CD14-positive monocyte (primary cell): ENCODE data around the gene TNIP1. TPM values are rescaled to one million over a fixed set of nuclear protein-coding genes. Genes with fewer than 3 reads are reported as not detected.

Experiments
- DNase-seq, 3 donors: peaks; one replicate each; pipeline ENCODE4 v3.0.0-alpha.2; 2011 to 2022
- H2AFZ ChIP-seq: 2 replicates; pipeline ENCODE4 v1.6.0; 2012; ENCODE audit warnings: mild to moderate bottlenecking, low read depth, low read length, inconsistent platforms; ENCODE audit not compliant: insufficient read depth, poor library complexity, severe bottlenecking
- H3K27ac ChIP-seq, 2 donors: 1 replicate in 1 of 2; 2 replicates in 1 of 2; pipeline ENCODE4 v1.5.1; 2012 to 2013; ENCODE audit warnings: low read length in 2 of 2, control low read depth in 1 of 2, inconsistent platforms in 1 of 2, low read depth in 1 of 2, mild to moderate bottlenecking in 1 of 2
- H3K27me3 ChIP-seq, 2 donors: one replicate each; pipeline versions ENCODE4 v1.6.0 to v1.6.1; 2011 to 2013; ENCODE audit warnings: low read length in 2 of 2; ENCODE audit not compliant: control insufficient read depth in 2 of 2, insufficient read depth in 2 of 2
- H3K36me3 ChIP-seq, 2 donors: replicated peaks in 1 of 2; 1 replicate in 1 of 2; 2 replicates in 1 of 2; pipeline versions ENCODE4 v1.5.1 to v1.6.1; 2012 to 2013; ENCODE audit warnings: low read length in 2 of 2, control low read depth in 1 of 2, inconsistent platforms in 1 of 2, mild to moderate bottlenecking in 1 of 2; ENCODE audit not compliant: insufficient read depth in 2 of 2, control insufficient read depth in 1 of 2
- H3K4me1 ChIP-seq, 2 donors: 1 replicate in 1 of 2; 2 replicates in 1 of 2; pipeline versions ENCODE4 v1.5.1 to v1.6.1; 2012 to 2013; ENCODE audit warnings: low read length in 2 of 2, control low read depth in 1 of 2, inconsistent platforms in 1 of 2, mild to moderate bottlenecking in 1 of 2, moderate library complexity in 1 of 2; ENCODE audit not compliant: insufficient read depth in 2 of 2, control insufficient read depth in 1 of 2
- H3K4me2 ChIP-seq: replicated peaks from 2 replicates; pipeline ENCODE3; 2012; ENCODE audit warnings: low read length, moderate library complexity, mild to moderate bottlenecking; ENCODE audit not compliant: poor library complexity, severe bottlenecking; ENCODE audit errors: extremely low read depth
- H3K4me3 ChIP-seq, 3 experiments: fragments of 200-600 bp in 1 of 3; sonication (generic) in 1 of 3; replicated peaks in 1 of 3; 1 replicate in 2 of 3; 2 replicates in 1 of 3; pipeline ENCODE4 v1.5.1; 2011 to 2013; ENCODE audit warnings: low read length in 3 of 3, mild to moderate bottlenecking in 3 of 3, control low read depth in 2 of 3, low read depth in 2 of 3, inconsistent platforms in 1 of 3, moderate library complexity in 1 of 3
- H3K79me2 ChIP-seq: 2 replicates; pipeline ENCODE4 v1.6.0; 2012; ENCODE audit warnings: mild to moderate bottlenecking, control low read depth, inconsistent platforms, low read length, moderate library complexity; ENCODE audit not compliant: insufficient read depth
- H3K9ac ChIP-seq: 2 replicates; pipeline ENCODE4 v1.6.0; 2017; ENCODE audit warnings: low read length, mild to moderate bottlenecking; ENCODE audit not compliant: insufficient read depth, poor library complexity, severe bottlenecking
- H3K9me3 ChIP-seq, 2 donors: replicated peaks in 1 of 2; 1 replicate in 1 of 2; 2 replicates in 1 of 2; pipeline versions ENCODE4 v1.5.1 to v1.6.1; 2012 to 2013; ENCODE audit warnings: low read length in 2 of 2, control low read depth in 1 of 2; ENCODE audit not compliant: control insufficient read depth in 1 of 2, insufficient read depth in 1 of 2
- H4K20me1 ChIP-seq: 2 replicates; pipeline ENCODE4 v1.6.0; 2012; ENCODE audit warnings: mild to moderate bottlenecking, low read length, control low read depth, moderate library complexity; ENCODE audit not compliant: insufficient read depth
- H3K27ac Mint-ChIP-seq, 7 donors: one replicate each; pipeline ENCODE4 v1.8.0; 2020; ENCODE audit warnings: mild to moderate bottlenecking in 7 of 7, mixed read lengths in 7 of 7, moderate library complexity in 6 of 7, inconsistent platforms in 2 of 7
- H3K27me3 Mint-ChIP-seq, 3 donors: one replicate each; pipeline ENCODE4 v1.8.0; 2021 to 2022; ENCODE audit warnings: low read depth in 3 of 3, mild to moderate bottlenecking in 3 of 3, mixed read lengths in 3 of 3, moderate library complexity in 3 of 3, inconsistent platforms in 1 of 3
- H3K36me3 Mint-ChIP-seq, 2 donors: one replicate each; pipeline ENCODE4 v1.8.0; 2020; ENCODE audit warnings: mixed read lengths in 2 of 2, inconsistent platforms in 1 of 2, mild to moderate bottlenecking in 1 of 2
- H3K4me1 Mint-ChIP-seq: one replicate; pipeline ENCODE4 v1.8.0; 2020; ENCODE audit warnings: mild to moderate bottlenecking, mixed read lengths
- H3K4me3 Mint-ChIP-seq, 2 donors: one replicate each; pipeline ENCODE4 v1.8.0; 2020; ENCODE audit warnings: mild to moderate bottlenecking in 2 of 2, mixed read lengths in 2 of 2, moderate library complexity in 1 of 2
- H3K9me3 Mint-ChIP-seq, 7 donors: one replicate each; pipeline ENCODE4 v1.8.0; 2020 to 2022; ENCODE audit warnings: mixed read lengths in 7 of 7, mild to moderate bottlenecking in 6 of 7, moderate library complexity in 6 of 7, inconsistent platforms in 2 of 7
- WGBS: methylation state at CpG from one replicate; pipeline ENCODE4 v1.1.5; 2013; ENCODE audit warnings: missing lambda C conversion rate; ENCODE audit not compliant: insufficient coverage; 5-methylcytosine and 5-hydroxymethylcytosine counted together
- intact Hi-C, 2 donors: fragments of 100-400 bp; cut with micrococcal nuclease; formaldehyde crosslinking; loops; one replicate each; pipeline versions ENCODE4 v1.15.0 to v1.15.1; 2023
- polyA plus RNA-seq, 3 donors: library from polyadenylated mRNA; depleted of rRNA in 1 of 3; unstranded in 2 of 3; stranded (reverse) in 1 of 3; fragments of 300-500 nt in 2 of 3; fragments of >200 nt in 1 of 3; fragmentation: Illumina TruSeq in 2 of 3; gene quantifications; 1 replicate in 2 of 3; 2 replicates in 1 of 3; pipeline ENCODE4 v1.2.3, GENCODE V29; 2012 to 2021
- TF ChIP-seq, protein P1 (sequence below): fragments of 200-600 bp; IDR thresholded peaks from one replicate; pipeline ENCODE4 v1.8.0; 2022; ENCODE audit warnings: antibody characterized with exemption, mild to moderate bottlenecking

TNIP1 gene
- polyA plus RNA-seq, 3 donors, result 30.8 to 108 (median 46.4) TPM

DNA sequence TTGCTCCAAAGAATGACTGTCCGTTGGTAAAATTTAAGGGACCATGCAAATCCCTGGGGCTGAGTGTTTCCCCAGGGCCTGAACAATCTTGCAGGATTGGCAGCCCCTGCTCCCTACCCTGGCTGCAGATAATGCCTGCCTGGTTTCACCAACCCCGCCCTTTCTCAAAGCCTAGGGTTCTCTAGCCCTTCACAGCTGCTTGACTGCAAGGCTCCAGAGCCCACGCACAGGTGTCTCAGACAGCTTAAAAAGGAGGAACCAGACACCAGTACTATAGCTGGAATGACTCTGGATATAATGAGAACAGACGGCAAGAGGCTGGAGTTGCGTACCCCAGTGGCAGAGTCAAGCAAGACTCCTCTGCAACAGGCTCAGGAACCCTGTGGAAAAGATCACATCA lies 25.2 kb upstream of the TNIP1 start:
- WGBS, result 95% methylated on average over 3 of the region's 5 CpGs
- peaks cover 4% of the 10 kb centered on the region for H3K4me1 Mint-ChIP-seq

DNA sequence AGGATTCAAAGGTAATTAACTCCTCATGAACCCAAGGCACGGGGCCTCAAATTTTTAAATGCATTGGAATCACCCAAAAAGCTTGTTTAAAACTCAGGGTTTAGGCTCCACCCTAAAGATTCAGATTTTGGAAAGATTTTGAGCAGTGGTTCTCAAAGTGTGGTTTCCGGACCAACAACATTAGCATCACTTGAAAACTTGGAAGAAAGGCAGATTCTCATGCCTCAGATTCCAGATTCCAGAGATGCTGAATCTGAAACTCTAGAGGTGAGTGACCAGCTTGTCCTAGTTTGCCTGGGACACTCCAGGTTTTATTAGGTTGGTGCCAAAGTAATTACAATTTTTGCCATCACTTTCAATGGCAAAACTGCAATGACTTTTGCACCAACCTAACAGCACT lies 24.7 kb upstream of the TNIP1 start:
- no peak overlapping the region for H3K4me3 Mint-ChIP-seq
- no peaks in the 10 kb centered on the region for H3K9me3 Mint-ChIP-seq
- Histone ChIP-seq H3K27ac (peak overlapping the region in 1 of 2 donors; percentile 14), H3K9me3 (no peaks in the 10 kb centered on the region), H3K36me3 (peaks cover 82 to 100% of the 10 kb centered on the region in 2 donors), H3K9ac (no peak overlapping the region), H4K20me1 (peaks cover 10% of the 10 kb centered on the region), H3K79me2 (peaks cover 4% of the 10 kb centered on the region), H2AFZ (no peak overlapping the region), H3K4me2 (no peak overlapping the region), H3K4me1 (peaks cover 4 to 5% of the 10 kb centered on the region in 2 donors), H3K27me3 (no peaks in the 10 kb centered on the region), H3K4me3 (no peak overlapping the region)
- intact Hi-C loops, result no loop called here
- TF ChIP-seq, protein P1, sequence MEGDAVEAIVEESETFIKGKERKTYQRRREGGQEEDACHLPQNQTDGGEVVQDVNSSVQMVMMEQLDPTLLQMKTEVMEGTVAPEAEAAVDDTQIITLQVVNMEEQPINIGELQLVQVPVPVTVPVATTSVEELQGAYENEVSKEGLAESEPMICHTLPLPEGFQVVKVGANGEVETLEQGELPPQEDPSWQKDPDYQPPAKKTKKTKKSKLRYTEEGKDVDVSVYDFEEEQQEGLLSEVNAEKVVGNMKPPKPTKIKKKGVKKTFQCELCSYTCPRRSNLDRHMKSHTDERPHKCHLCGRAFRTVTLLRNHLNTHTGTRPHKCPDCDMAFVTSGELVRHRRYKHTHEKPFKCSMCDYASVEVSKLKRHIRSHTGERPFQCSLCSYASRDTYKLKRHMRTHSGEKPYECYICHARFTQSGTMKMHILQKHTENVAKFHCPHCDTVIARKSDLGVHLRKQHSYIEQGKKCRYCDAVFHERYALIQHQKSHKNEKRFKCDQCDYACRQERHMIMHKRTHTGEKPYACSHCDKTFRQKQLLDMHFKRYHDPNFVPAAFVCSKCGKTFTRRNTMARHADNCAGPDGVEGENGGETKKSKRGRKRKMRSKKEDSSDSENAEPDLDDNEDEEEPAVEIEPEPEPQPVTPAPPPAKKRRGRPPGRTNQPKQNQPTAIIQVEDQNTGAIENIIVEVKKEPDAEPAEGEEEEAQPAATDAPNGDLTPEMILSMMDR, result no peak
- no peak for DNase-seq
- WGBS, result 100% methylated on average over 2 of the region's 2 CpGs
- H3K27me3 Mint-ChIP-seq, result peaks cover 0 to under 1% (median 0%) of the 10 kb centered on the region in 3 donors
- H3K36me3 Mint-ChIP-seq, result peaks cover 86 to 94% of the 10 kb centered on the region in 2 donors
- H3K4me1 Mint-ChIP-seq, result peaks cover 9% of the 10 kb centered on the region
- H3K27ac Mint-ChIP-seq, result peak overlapping the region in 1 of 7 donors; percentile 5

More for the DNA sequence above, 25.2 kb upstream of the TNIP1 start:
- H3K27ac Mint-ChIP-seq, result peak overlapping the region in 1 of 7 donors; percentile 66
- intact Hi-C loops, result no loop called here
- H3K27me3 Mint-ChIP-seq, result no peaks in the 10 kb centered on the region
- peaks cover 10% of the 10 kb centered on the region for H4K20me1 ChIP-seq
- no peak for DNase-seq
- H3K9ac ChIP-seq, result no peak overlapping the region
- no peak overlapping the region for H2AFZ ChIP-seq
- H3K9me3 Mint-ChIP-seq, result no peaks in the 10 kb centered on the region
- peaks cover 86 to 100% of the 10 kb centered on the region in 2 donors for H3K36me3 ChIP-seq
- no peak overlapping the region for H3K4me3 Mint-ChIP-seq
- H3K27ac ChIP-seq, result peak overlapping the region in 1 of 2 donors; percentile 14
- H3K36me3 Mint-ChIP-seq, result peaks cover 86 to 94% of the 10 kb centered on the region in 2 donors
- no peak overlapping the region for H3K4me2 ChIP-seq
- TF ChIP-seq, protein P1, result no peak
- H3K27me3 ChIP-seq, result no peaks in the 10 kb centered on the region
- H3K4me1 ChIP-seq, result no peaks in the 10 kb centered on the region
- peaks cover 4% of the 10 kb centered on the region for H3K79me2 ChIP-seq
- H3K4me3 ChIP-seq, result no peak overlapping the region
- H3K9me3 ChIP-seq, result no peaks in the 10 kb centered on the region
